Spinal cord (tissue), 10 donors: ENCODE results near the gene KRT85. TPM values are rescaled to one million over a fixed set of nuclear protein-coding genes. Genes with fewer than 3 reads are reported as not detected.
"Not testable (repeated sequence)": the region's sequence is repeated elsewhere in the genome, so short reads cannot be mapped to it uniquely, and the experiment has no call there.

Experiments used
- DNase-seq, 6 donors: peaks; one replicate each; pipeline versions ENCODE4 v3.0.0 to v3.0.0-alpha.2; 2013 to 2015; ENCODE audit warnings: low spot score in 6 of 6, low read depth in 4 of 6
- H3K27ac ChIP-seq: one replicate; pipeline ENCODE4 v1.5.1; 2013; ENCODE audit warnings: low read depth, low read length, control low read depth
- H3K27me3 ChIP-seq: one replicate; pipeline ENCODE4 v1.6.1; 2013; ENCODE audit warnings: low read length; ENCODE audit not compliant: control insufficient read depth, insufficient read depth
- H3K36me3 ChIP-seq: one replicate; pipeline ENCODE4 v1.6.1; 2013; ENCODE audit warnings: low read length; ENCODE audit not compliant: control insufficient read depth, insufficient read depth
- H3K4me1 ChIP-seq: one replicate; pipeline ENCODE4 v1.6.1; 2013; ENCODE audit warnings: low read length; ENCODE audit not compliant: control insufficient read depth, insufficient read depth
- H3K4me3 ChIP-seq: one replicate; pipeline ENCODE4 v1.5.1; 2013; ENCODE audit warnings: low read depth, low read length, control low read depth
- H3K9me3 ChIP-seq: one replicate; pipeline ENCODE4 v1.6.1; 2013; ENCODE audit warnings: low read length; ENCODE audit not compliant: control insufficient read depth, insufficient read depth
- WGBS: methylation state at CpG from one replicate; pipeline ENCODE4 v1.1.5; 2013; ENCODE audit warnings: missing lambda C conversion rate; ENCODE audit not compliant: insufficient coverage; 5-methylcytosine and 5-hydroxymethylcytosine counted together
- polyA plus RNA-seq, 2 donors: library from polyadenylated mRNA; unstranded; fragments of 120-200 nt; gene quantifications; one replicate each; pipeline ENCODE4 v1.2.1, GENCODE V29; 2013; ENCODE audit not compliant: insufficient read length in 2 of 2
- total RNA-seq, 2 donors: library from RNA; depleted of rRNA in 1 of 2; stranded (reverse); fragments of 120-200 nt in 1 of 2; fragments of >200 nt in 1 of 2; gene quantifications; one replicate each; pipeline versions ENCODE4 v1.2.3 to v1.2.4, GENCODE V29; 2013 to 2014
- donor health status: healthy.

Gene KRT85
- total and polyA plus RNA-seq, 4 donors, result not detected

- not testable (repeated sequence) for H3K4me3 ChIP-seq, H3K9me3 ChIP-seq, H3K4me1 ChIP-seq, H3K27me3 ChIP-seq, DNase-seq, H3K36me3 ChIP-seq, H3K27ac ChIP-seq
- WGBS, result 33% methylated on average over 4 of the region's 9 CpGs
These were observed 51.6 kb downstream of the KRT85 start for GRCh38 chr12:52315721-52316120.

DNA sequence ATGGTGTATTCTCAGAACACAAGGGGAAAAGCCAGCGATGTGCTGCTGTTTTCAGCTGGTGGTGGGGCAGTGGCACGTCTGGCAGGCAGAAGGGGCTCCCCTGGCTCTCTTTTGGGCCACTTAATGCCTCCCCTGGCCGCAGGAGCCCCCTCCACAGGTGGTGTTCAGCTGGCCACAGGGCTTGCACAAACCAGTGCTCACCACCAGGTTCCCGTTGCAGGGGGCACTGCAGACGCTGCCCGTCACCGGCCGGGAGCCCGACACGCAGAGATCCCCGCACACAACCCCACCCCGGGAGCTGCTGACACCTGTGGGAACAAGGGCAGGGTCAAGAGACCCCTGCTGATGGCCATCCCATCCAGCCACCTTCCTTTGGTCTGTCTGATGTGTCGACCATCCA, 52.8 kb downstream of the KRT85 start:
- Histone ChIP-seq H3K4me3 (no peak overlapping the region), H3K4me1 (no peaks in the 10 kb centered on the region), H3K27ac (no peak overlapping the region), H3K27me3 (no peaks in the 10 kb centered on the region), H3K9me3 (no peaks in the 10 kb centered on the region), H3K36me3 (no peaks in the 10 kb centered on the region)
- WGBS, result 73% methylated on average over 12 of the region's 13 CpGs
- DNase-seq, result no peak

DNA sequence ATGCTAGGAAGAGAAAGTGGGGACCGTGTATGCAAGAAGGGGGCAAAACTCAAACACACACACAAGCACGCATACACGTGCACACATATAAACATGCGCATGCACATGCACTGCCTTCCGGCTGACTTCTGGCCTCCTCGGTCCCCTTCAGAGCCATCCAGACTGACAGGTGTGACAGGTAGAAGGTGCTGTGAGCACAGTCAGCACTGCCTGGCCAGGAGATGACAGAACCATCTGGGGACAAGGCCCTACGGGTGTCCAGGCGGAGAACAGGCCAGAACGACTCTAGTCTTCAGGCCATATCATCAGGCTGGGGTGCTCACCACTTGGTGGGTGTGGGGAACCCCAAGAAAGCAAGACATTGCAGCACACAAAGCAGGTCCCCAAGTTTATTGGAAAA, 53.4 kb downstream of the KRT85 start:
- H3K27me3 ChIP-seq, result no peaks in the 10 kb centered on the region
- no peak for DNase-seq
- H3K4me1 ChIP-seq, result peaks cover 2% of the 10 kb centered on the region

GRCh38 chr12:52313461-52313860, 53.8 kb downstream of the KRT85 start:
- H3K9me3 ChIP-seq, result no peaks in the 10 kb centered on the region
- H3K4me3 ChIP-seq, result no peak overlapping the region
- H3K4me1 ChIP-seq, result peaks cover 7% of the 10 kb centered on the region
- WGBS, result 73% methylated on average over 3 of the region's 3 CpGs
- H3K27me3 ChIP-seq, result no peaks in the 10 kb centered on the region
- DNase-seq, result no peak
- no peak overlapping the region for H3K27ac ChIP-seq
- H3K36me3 ChIP-seq, result no peaks in the 10 kb centered on the region

More for the DNA sequence above, 53.4 kb downstream of the KRT85 start:
- H3K27ac ChIP-seq, result no peak overlapping the region
- no peaks in the 10 kb centered on the region for H3K9me3 ChIP-seq
- H3K36me3 ChIP-seq, result no peaks in the 10 kb centered on the region
- WGBS, result 84% methylated on average over 7 of the region's 9 CpGs
- H3K4me3 ChIP-seq, result no peak overlapping the region

- 62% methylated on average over 2 of the region's 4 CpGs for WGBS
- Histone ChIP-seq H3K36me3 (no peaks in the 10 kb centered on the region), H3K4me3 (no peak overlapping the region), H3K27ac (no peak overlapping the region), H3K4me1 (peaks cover 14% of the 10 kb centered on the region), H3K27me3 (peaks cover 7% of the 10 kb centered on the region), H3K9me3 (no peaks in the 10 kb centered on the region)
- DNase-seq, result no peak
These were observed 55.2 kb downstream of the KRT85 start for GRCh38 chr12:52312086-52312485.

- H3K27me3 ChIP-seq, result peaks cover 12% of the 10 kb centered on the region
- 83% methylated on average over 2 of the region's 3 CpGs for WGBS
- H3K9me3 ChIP-seq, result no peaks in the 10 kb centered on the region
- H3K4me3 ChIP-seq, result no peak overlapping the region
- no peak overlapping the region for H3K27ac ChIP-seq
- H3K36me3 ChIP-seq, result no peaks in the 10 kb centered on the region
- peaks cover 14% of the 10 kb centered on the region for H3K4me1 ChIP-seq
- peak in 1 of 6 donors; percentile 28 for DNase-seq
These were observed 56.0 kb downstream of the KRT85 start for GRCh38 chr12:52311285-52311648.

DNA sequence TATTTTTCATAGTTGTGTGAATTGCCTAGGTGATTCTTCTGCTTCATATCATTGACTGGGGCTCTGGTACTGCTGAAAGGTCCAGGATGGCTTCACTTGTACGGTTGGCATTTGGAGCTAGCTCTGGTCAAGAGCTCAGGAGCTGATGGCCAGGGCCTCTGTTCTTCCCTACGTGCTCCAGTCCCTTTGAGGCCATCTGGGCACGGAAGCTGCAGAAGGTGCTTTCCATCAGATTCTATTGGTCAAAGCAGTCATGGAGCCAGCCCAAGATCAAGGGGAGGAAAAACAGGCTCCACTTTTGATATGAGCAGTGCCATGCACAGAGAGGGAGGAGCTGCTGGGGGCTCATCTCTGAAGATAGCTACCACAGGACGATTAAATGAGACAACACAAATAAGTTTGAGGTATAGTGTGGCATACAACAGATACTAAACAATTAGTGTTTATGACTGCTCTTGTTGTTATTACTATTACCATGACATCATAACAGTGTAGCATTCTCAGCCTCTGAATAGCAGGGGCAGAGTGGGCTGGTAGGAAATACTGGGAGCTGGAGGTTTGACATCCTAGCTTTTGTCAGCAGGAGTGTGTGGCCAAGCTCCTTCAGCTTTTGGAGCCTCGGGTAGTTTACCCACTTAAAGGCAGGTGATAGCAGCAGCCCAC, 56.5 kb downstream of the KRT85 start:
- Histone ChIP-seq H3K27me3 (peaks cover 12% of the 10 kb centered on the region), H3K4me1 (peaks cover 14% of the 10 kb centered on the region), H3K27ac (no peak overlapping the region), H3K9me3 (no peaks in the 10 kb centered on the region), H3K36me3 (no peaks in the 10 kb centered on the region), H3K4me3 (no peak overlapping the region)
- 85% methylated on average over 4 of the region's 5 CpGs for WGBS
- no peak for DNase-seq

Other genes starting within 250 kb of the KRT85 start
- not detected for gene KRT80, start 175.5 kb downstream of the KRT85 start, total RNA-seq
- under 1 TPM in 1 of 2 donors, not detected in 1; 0.12 TPM for gene KRT80, start 175.5 kb downstream of the KRT85 start, polyA plus RNA-seq
- gene KRT7, start 134.2 kb downstream of the KRT85 start, total RNA-seq, result under 1 TPM in 1 of 2 donors, not detected in 1; 0.33 TPM
- 1 to 10 TPM in 1 of 2 donors, under 1 TPM in 1; 0.63 to 1.2 TPM for gene KRT7, start 134.2 kb downstream of the KRT85 start, polyA plus RNA-seq
- under 1 TPM; 0.10 to 0.11 TPM for gene KRT86, start 92.8 kb downstream of the KRT85 start, total RNA-seq
- under 1 TPM; 0.65 to 0.73 TPM for gene KRT86, start 92.8 kb downstream of the KRT85 start, polyA plus RNA-seq
- gene KRT81, start 75.9 kb downstream of the KRT85 start, total RNA-seq, result under 1 TPM in 1 of 2 donors, not detected in 1; 0.17 TPM
- under 1 TPM; 0.15 to 0.55 TPM for gene KRT81, start 75.9 kb downstream of the KRT85 start, polyA plus RNA-seq
- not detected for gene KRT83, start 46.1 kb downstream of the KRT85 start, total RNA-seq
- not detected for gene KRT83, start 46.1 kb downstream of the KRT85 start, polyA plus RNA-seq
- gene KRT84, start 18.2 kb upstream of the KRT85 start, total RNA-seq, result not detected
- gene KRT84, start 18.2 kb upstream of the KRT85 start, polyA plus RNA-seq, result not detected
- gene KRT82, start 38.9 kb upstream of the KRT85 start, total RNA-seq, result not detected
- gene KRT82, start 38.9 kb upstream of the KRT85 start, polyA plus RNA-seq, result not detected
- under 1 TPM in 1 of 2 donors, not detected in 1; 0.06 TPM for gene KRT75, start 66.9 kb upstream of the KRT85 start, total RNA-seq
- under 1 TPM in 1 of 2 donors, not detected in 1; 0.12 TPM for gene KRT75, start 66.9 kb upstream of the KRT85 start, polyA plus RNA-seq
- gene KRT6B, start 84.7 kb upstream of the KRT85 start, total RNA-seq, result not detected
- not detected for gene KRT6B, start 84.7 kb upstream of the KRT85 start, polyA plus RNA-seq
- gene KRT6C, start 106.3 kb upstream of the KRT85 start, total RNA-seq, result not detected
- not detected for gene KRT6C, start 106.3 kb upstream of the KRT85 start, polyA plus RNA-seq
- gene KRT6A, start 125.8 kb upstream of the KRT85 start, total RNA-seq, result not detected
- not detected for gene KRT6A, start 125.8 kb upstream of the KRT85 start, polyA plus RNA-seq
- gene KRT5, start 152.9 kb upstream of the KRT85 start, total RNA-seq, result under 1 TPM in 1 of 2 donors, not detected in 1; 0.99 TPM
- under 1 TPM; 0.27 to 0.68 TPM for gene KRT5, start 152.9 kb upstream of the KRT85 start, polyA plus RNA-seq
- gene KRT71, start 185.7 kb upstream of the KRT85 start, total RNA-seq, result under 1 TPM in 1 of 2 donors, not detected in 1; 0.06 TPM
- under 1 TPM; 0.33 to 0.35 TPM for gene KRT71, start 185.7 kb upstream of the KRT85 start, polyA plus RNA-seq
- gene KRT74, start 206.4 kb upstream of the KRT85 start, total RNA-seq, result under 1 TPM in 1 of 2 donors, not detected in 1; 0.10 TPM
- gene KRT74, start 206.4 kb upstream of the KRT85 start, polyA plus RNA-seq, result under 1 TPM in 1 of 2 donors, not detected in 1; 0.20 TPM
- gene KRT72, start 234.0 kb upstream of the KRT85 start, total RNA-seq, result under 1 TPM; 0.10 to 0.11 TPM
- gene KRT72, start 234.0 kb upstream of the KRT85 start, polyA plus RNA-seq, result under 1 TPM; 0.29 to 0.51 TPM